SU-DHL-6 (cell line): Measurements from ENCODE around the gene FFAR1.
A peak's percentile ranks its signal among the peaks of the same experiment; 100 is the strongest.

ENCODE experiments used
- H2AFZ ChIP-seq: fragments of 200-600 bp; sonication (generic); 2 replicates; pipeline ENCODE4 v1.6.1; 2014; ENCODE audit warnings: low read depth, mild to moderate bottlenecking, moderate library complexity, mixed read lengths, antibody characterized with exemption, low read length; ENCODE audit not compliant: severe bottlenecking
- H3F3A ChIP-seq: fragments of 200-600 bp; shearing (Covaris generic); 2 replicates; pipeline ENCODE4 v1.6.0; 2016; ENCODE audit warnings: antibody characterized with exemption, mild to moderate bottlenecking; ENCODE audit not compliant: insufficient read depth
- H3K27ac ChIP-seq: fragments of 200-600 bp; sonication (generic); 2 replicates; pipeline ENCODE4 v1.5.1; 2016; ENCODE audit warnings: low read depth, mild to moderate bottlenecking, low read length, moderate library complexity, mixed read lengths
- H3K27me3 ChIP-seq: fragments of 200-600 bp; sonication (generic), shearing (Covaris generic); 2 replicates; pipeline ENCODE4 v1.6.0; 2014; ENCODE audit warnings: mild to moderate bottlenecking, low read length
- H3K36me3 ChIP-seq: fragments of 200-600 bp; sonication (generic); 2 replicates; pipeline ENCODE4 v1.6.1; 2014; ENCODE audit warnings: mild to moderate bottlenecking, low read length, mixed read lengths
- H3K4me2 ChIP-seq: fragments of 300-600, 200-600 bp; shearing (Covaris generic), sonication (generic); 2 replicates; pipeline ENCODE4 v1.6.0; 2014; ENCODE audit warnings: low read length, low read depth, mild to moderate bottlenecking; ENCODE audit not compliant: poor library complexity, severe bottlenecking
- H3K4me3 ChIP-seq: fragments of 200-600 bp; sonication (generic); 2 replicates; pipeline ENCODE4 v1.5.1; 2014; ENCODE audit warnings: antibody characterized with exemption, low read length, mild to moderate bottlenecking, mixed read lengths; ENCODE audit not compliant: insufficient read depth, poor library complexity, severe bottlenecking
- H3K79me2 ChIP-seq: fragments of 200-600 bp; sonication (generic); 2 replicates; pipeline ENCODE4 v1.6.1; 2014; ENCODE audit warnings: mild to moderate bottlenecking, low read length, moderate library complexity; ENCODE audit not compliant: insufficient read depth
- H3K9ac ChIP-seq: fragments of 200-600 bp; sonication (generic); 2 replicates; pipeline ENCODE4 v1.7.0; 2014; ENCODE audit warnings: mild to moderate bottlenecking, low read length
- H3K9me2 ChIP-seq: fragments of 200-600 bp; sonication (generic); replicated peaks from 2 replicates; pipeline ENCODE4 v1.6.1; 2014; ENCODE audit warnings: low read length; ENCODE audit not compliant: insufficient read depth
- H3K9me3 ChIP-seq: fragments of 200-600 bp; sonication (generic); 2 replicates; pipeline ENCODE4 v1.6.1; 2014; ENCODE audit warnings: low read length, mixed read lengths; ENCODE audit not compliant: insufficient read depth
- H4K20me1 ChIP-seq: fragments of 200-600 bp; sonication (generic); 2 replicates; pipeline ENCODE4 v1.6.1; 2014; ENCODE audit warnings: low read depth, mild to moderate bottlenecking, antibody characterized with exemption, low read length, moderate library complexity, mixed read lengths
- CTCF ChIP-seq: fragments of 200-600 bp; sonication (generic); IDR thresholded peaks from one replicate; pipeline ENCODE4 v1.5.1; 2017; ENCODE audit warnings: antibody characterized with exemption, mild to moderate bottlenecking, low read length, moderate library complexity; ENCODE audit not compliant: insufficient read depth, poor library complexity, severe bottlenecking
- EZH2phosphoT487 ChIP-seq: fragments of 200-600 bp; sonication (generic), shearing (Covaris generic); conservative IDR thresholded peaks from 2 replicates; pipeline ENCODE4 v1.6.1; 2018; ENCODE audit warnings: mild to moderate bottlenecking, antibody characterized with exemption, low read length, moderate library complexity, mixed read lengths

Gene FFAR1

DNA sequence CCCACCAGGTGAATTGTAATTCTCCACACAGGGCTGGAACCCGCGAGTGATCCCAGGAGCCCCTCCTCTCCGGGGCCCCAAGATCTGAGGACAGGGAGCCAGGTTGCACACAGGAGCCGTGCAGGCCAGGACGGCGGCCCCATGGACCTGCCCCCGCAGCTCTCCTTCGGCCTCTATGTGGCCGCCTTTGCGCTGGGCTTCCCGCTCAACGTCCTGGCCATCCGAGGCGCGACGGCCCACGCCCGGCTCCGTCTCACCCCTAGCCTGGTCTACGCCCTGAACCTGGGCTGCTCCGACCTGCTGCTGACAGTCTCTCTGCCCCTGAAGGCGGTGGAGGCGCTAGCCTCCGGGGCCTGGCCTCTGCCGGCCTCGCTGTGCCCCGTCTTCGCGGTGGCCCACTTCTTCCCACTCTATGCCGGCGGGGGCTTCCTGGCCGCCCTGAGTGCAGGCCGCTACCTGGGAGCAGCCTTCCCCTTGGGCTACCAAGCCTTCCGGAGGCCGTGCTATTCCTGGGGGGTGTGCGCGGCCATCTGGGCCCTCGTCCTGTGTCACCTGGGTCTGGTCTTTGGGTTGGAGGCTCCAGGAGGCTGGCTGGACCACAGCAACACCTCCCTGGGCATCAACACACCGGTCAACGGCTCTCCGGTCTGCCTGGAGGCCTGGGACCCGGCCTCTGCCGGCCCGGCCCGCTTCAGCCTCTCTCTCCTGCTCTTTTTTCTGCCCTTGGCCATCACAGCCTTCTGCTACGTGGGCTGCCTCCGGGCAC lies 3.9 kb downstream of the FFAR1 start:
- Histone ChIP-seq H3K4me2 (no peak overlapping the region), H2AFZ (no peak overlapping the region), H3K27ac (no peak overlapping the region), H3F3A (peaks cover 31% of the 10 kb centered on the region), H3K27me3 (no peaks in the 10 kb centered on the region), H3K79me2 (no peaks in the 10 kb centered on the region), H3K9me3 (no peaks in the 10 kb centered on the region), H3K9me2 (no peaks in the 10 kb centered on the region), H3K36me3 (0 out of 2 replicates have a peak, but pooled peaks cover 3% of the 10 kb centered on the region), H3K9ac (no peak overlapping the region), H3K4me3 (no peak overlapping the region), H4K20me1 (no peaks in the 10 kb centered on the region)
- TF ChIP-seq EZH2phosphoT487 (no peak), CTCF (no peak)

- Histone ChIP-seq H3K9me2 (no peaks in the 10 kb centered on the region), H3K79me2 (no peaks in the 10 kb centered on the region), H3K4me2 (no peak overlapping the region), H3F3A (peaks cover 26% of the 10 kb centered on the region), H3K27me3 (no peaks in the 10 kb centered on the region), H4K20me1 (no peaks in the 10 kb centered on the region), H3K4me3 (no peak overlapping the region), H3K9me3 (no peaks in the 10 kb centered on the region), H2AFZ (no peak overlapping the region), H3K27ac (no peak overlapping the region), H3K36me3 (no peaks in the 10 kb centered on the region), H3K9ac (no peak overlapping the region)
- TF ChIP-seq CTCF (no peak), EZH2phosphoT487 (no peak)
Observed at GRCh38 chr19:35352177-35352447, 4.4 kb downstream of the FFAR1 start.

GRCh38 chr19:35352448-35353304 lies 5.0 kb downstream of the FFAR1 start:
- Histone ChIP-seq H3K9me3 (no peaks in the 10 kb centered on the region), H3K4me2 (no peak overlapping the region), H3K4me3 (no peak overlapping the region), H3K79me2 (no peaks in the 10 kb centered on the region), H3K27ac (no peak overlapping the region), H3K9me2 (no peaks in the 10 kb centered on the region), H4K20me1 (no peaks in the 10 kb centered on the region), H2AFZ (no peak overlapping the region), H3K36me3 (no peaks in the 10 kb centered on the region), H3K27me3 (no peaks in the 10 kb centered on the region), H3F3A (peaks cover 20% of the 10 kb centered on the region), H3K9ac (no peak overlapping the region)
- peak; percentile 80 for TF ChIP-seq CTCF
- no peak for TF ChIP-seq EZH2phosphoT487
